Ishikawa (cell line): ENCODE results near the gene PPP1R17.

Experiments
- CEBPB ChIP-seq: IDR thresholded peaks from 2 replicates; pipeline ENCODE4 v1.6.1; 2012
- CREB1 ChIP-seq: IDR thresholded peaks from 2 replicates; pipeline ENCODE4 v1.6.1; 2012; ENCODE audit warnings: low read depth
- EP300 ChIP-seq: IDR thresholded peaks from 2 replicates; pipeline ENCODE4 v1.6.1; 2012; ENCODE audit warnings: borderline replicate concordance
- FOXM1 ChIP-seq: IDR thresholded peaks from 2 replicates; pipeline ENCODE4 v1.6.1; 2012; ENCODE audit warnings: low read depth, borderline replicate concordance
- MAX ChIP-seq: IDR thresholded peaks from 2 replicates; pipeline ENCODE4 v1.6.1; 2012
- NFIC ChIP-seq: IDR thresholded peaks from 2 replicates; pipeline ENCODE4 v1.6.1; 2012
- RAD21 ChIP-seq: IDR thresholded peaks from 2 replicates; pipeline ENCODE4 v1.6.1; 2012; ENCODE audit warnings: low read depth
- TAF1 ChIP-seq: IDR thresholded peaks from 2 replicates; pipeline ENCODE4 v1.6.1; 2012; ENCODE audit warnings: low read depth, mild to moderate bottlenecking
- TEAD4 ChIP-seq: IDR thresholded peaks from 2 replicates; pipeline ENCODE4 v1.6.1; 2012
- YY1 ChIP-seq: IDR thresholded peaks from 2 replicates; pipeline ENCODE4 v1.6.1; 2012; ENCODE audit warnings: low read depth
- ZBTB7A ChIP-seq: IDR thresholded peaks from 2 replicates; pipeline ENCODE4 v1.6.1; 2012; ENCODE audit warnings: low read depth

- no peak for TF ChIP-seq EP300
- no peak for TF ChIP-seq RAD21
- no peak for TF ChIP-seq TAF1
- no peak for TF ChIP-seq YY1
- no peak for TF ChIP-seq CEBPB
- TF ChIP-seq CREB1: no peak
- no peak for TF ChIP-seq TEAD4
- TF ChIP-seq FOXM1: no peak
- no peak for TF ChIP-seq NFIC
- TF ChIP-seq ZBTB7A: no peak
- no peak for TF ChIP-seq MAX
Measured at GRCh38 chr7:31720366-31720765, 33.4 kb downstream of the PPP1R17 start.
